Left lung (tissue), 10 donors: ENCODE data around the gene RBM20. TPM values are rescaled to one million over a fixed set of nuclear protein-coding genes. Genes with fewer than 3 reads are reported as not detected.
"Not testable (repeated sequence)": the region's sequence is repeated elsewhere in the genome, so short reads cannot be mapped to it uniquely, and the experiment has no call there.

Experiments used
- ATAC-seq: fragments of 200-7000 bp; cut with Tn5 transposase; one replicate; pipeline ENCODE4 v1.9.1; 2020; ENCODE audit warnings: moderate library complexity
- DNase-seq, 4 donors: peaks; one replicate each; pipeline ENCODE4 v3.0.0-alpha.2; 2013 to 2020
- H3K27ac ChIP-seq, 2 donors: fragments of 200-600 bp; sonication (generic) in 1 of 2; one replicate each; pipeline versions ENCODE4 v1.5.0 to v1.8.0; 2020 to 2021
- H3K27me3 ChIP-seq, 2 donors: fragments of 200-600 bp; sonication (generic) in 1 of 2; one replicate each; pipeline versions ENCODE4 v1.5.0 to v1.8.0; 2020 to 2021
- H3K36me3 ChIP-seq, 2 donors: fragments of 200-600 bp; sonication (generic) in 1 of 2; one replicate each; pipeline versions ENCODE4 v1.5.0 to v1.8.0; 2020 to 2021
- H3K4me1 ChIP-seq, 2 donors: fragments of 200-600 bp; one replicate each; pipeline ENCODE4 v1.8.0; 2021
- H3K4me3 ChIP-seq, 2 donors: fragments of 200-600 bp; sonication (generic) in 1 of 2; one replicate each; pipeline versions ENCODE4 v1.5.0 to v1.8.0; 2020 to 2021; ENCODE audit warnings: mild to moderate bottlenecking in 1 of 2
- H3K9me3 ChIP-seq, 2 donors: fragments of 200-600 bp; sonication (generic) in 1 of 2; one replicate each; pipeline versions ENCODE4 v1.5.0 to v1.8.0; 2020 to 2021
- intact Hi-C, 2 donors: fragments of 100-400 bp; cut with DNase I; formaldehyde crosslinking; loops; one replicate each; pipeline versions ENCODE4 v1.11.2 to v1.14.2; 2022
- polyA plus RNA-seq, 6 donors: library from polyadenylated mRNA; unstranded; fragments of 120-200 nt; gene quantifications; one replicate each; pipeline ENCODE4 v1.2.1, GENCODE V29; 2013; ENCODE audit not compliant: insufficient read length in 6 of 6
- total RNA-seq, 2 donors: library from RNA; stranded (reverse); fragmentation: NEBNext Ultra II Directional; extraction: Animal tissue kit (Norgen Biotek cat#: 25700); gene quantifications; one replicate each; pipeline ENCODE4 v1.2.1, GENCODE V29; 2021
- TF ChIP-seq, protein P1 (sequence below), 2 donors: fragments of 200-600 bp; sonication (generic) in 1 of 2; IDR thresholded peaks; one replicate each; pipeline versions ENCODE4 v1.5.0 to v1.8.0; 2021; ENCODE audit warnings: antibody characterized with exemption in 2 of 2
- donor health status: DM: no; HTN: yes; CAD: no.
- donor health status: DM: no; HTN: no; CAD: no.

The RBM20 gene
- total and polyA plus RNA-seq, 8 donors, result 0.55 to 1.8 (median 1.1) TPM

DNA sequence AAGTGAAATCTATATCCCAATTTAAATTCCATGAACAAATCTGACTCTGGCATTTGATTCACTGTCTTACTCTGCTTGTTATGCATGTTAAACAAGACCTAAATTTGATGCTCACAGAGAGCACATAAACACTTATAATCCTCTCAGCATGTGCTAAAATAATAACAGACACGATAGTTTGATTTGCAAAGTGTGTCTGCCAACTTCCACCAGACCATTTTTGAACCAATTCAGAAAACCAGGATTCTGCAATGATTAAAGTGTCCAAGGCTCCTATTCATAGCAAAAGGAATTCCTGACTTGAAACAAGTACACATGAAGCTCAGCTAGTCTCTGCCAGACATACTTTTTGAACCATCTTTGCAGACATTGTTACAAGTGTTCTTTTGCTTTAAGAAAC, 11.2 kb downstream of the RBM20 start:
- TF ChIP-seq, protein P1, sequence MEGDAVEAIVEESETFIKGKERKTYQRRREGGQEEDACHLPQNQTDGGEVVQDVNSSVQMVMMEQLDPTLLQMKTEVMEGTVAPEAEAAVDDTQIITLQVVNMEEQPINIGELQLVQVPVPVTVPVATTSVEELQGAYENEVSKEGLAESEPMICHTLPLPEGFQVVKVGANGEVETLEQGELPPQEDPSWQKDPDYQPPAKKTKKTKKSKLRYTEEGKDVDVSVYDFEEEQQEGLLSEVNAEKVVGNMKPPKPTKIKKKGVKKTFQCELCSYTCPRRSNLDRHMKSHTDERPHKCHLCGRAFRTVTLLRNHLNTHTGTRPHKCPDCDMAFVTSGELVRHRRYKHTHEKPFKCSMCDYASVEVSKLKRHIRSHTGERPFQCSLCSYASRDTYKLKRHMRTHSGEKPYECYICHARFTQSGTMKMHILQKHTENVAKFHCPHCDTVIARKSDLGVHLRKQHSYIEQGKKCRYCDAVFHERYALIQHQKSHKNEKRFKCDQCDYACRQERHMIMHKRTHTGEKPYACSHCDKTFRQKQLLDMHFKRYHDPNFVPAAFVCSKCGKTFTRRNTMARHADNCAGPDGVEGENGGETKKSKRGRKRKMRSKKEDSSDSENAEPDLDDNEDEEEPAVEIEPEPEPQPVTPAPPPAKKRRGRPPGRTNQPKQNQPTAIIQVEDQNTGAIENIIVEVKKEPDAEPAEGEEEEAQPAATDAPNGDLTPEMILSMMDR (IDR thresholded peaks at IDR 0.05), result no peak
- Histone ChIP-seq H3K4me3 (no peak overlapping the region), H3K4me1 (no peaks in the 10 kb centered on the region), H3K27me3 (peaks cover 24 to 86% of the 10 kb centered on the region in 2 donors), H3K36me3 (no peaks in the 10 kb centered on the region), H3K27ac (no peak overlapping the region), H3K9me3 (no peaks in the 10 kb centered on the region)
- ATAC-seq (no peak), DNase-seq (no peak)
- intact Hi-C loops, result no loop called here

DNA sequence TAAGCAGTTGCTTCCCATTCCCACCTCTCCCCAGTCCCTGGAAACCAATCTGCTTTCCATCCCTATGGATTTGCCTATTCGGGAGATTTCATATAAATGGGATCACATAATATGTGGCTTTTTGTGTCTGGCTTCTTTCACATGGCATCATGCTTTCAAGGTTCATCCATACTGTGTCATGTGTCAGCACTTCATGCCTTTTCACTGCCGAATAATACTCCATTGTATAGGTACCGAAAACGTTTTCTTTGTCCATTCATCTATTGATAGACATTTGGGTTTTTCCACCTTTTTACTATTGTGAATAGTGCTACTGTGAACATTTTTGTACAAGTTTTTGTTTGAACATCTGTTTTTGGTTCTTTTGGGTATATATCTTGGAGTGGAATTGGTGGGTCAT, 12.5 kb downstream of the RBM20 start:
- Histone ChIP-seq H3K4me3 (no peak overlapping the region), H3K27ac (no peak overlapping the region), H3K27me3 (peaks cover 20 to 92% of the 10 kb centered on the region in 2 donors), H3K36me3 (no peaks in the 10 kb centered on the region), H3K9me3 (no peaks in the 10 kb centered on the region), H3K4me1 (no peaks in the 10 kb centered on the region)
- no peak for DNase-seq
- no peak for ATAC-seq
- intact Hi-C loops, result no loop called here
- TF ChIP-seq, protein P1 (IDR thresholded peaks at IDR 0.05), result no peak

GRCh38 chr10:110657973-110658691, 14.0 kb downstream of the RBM20 start:
- H3K27ac ChIP-seq, result no peak overlapping the region
- TF ChIP-seq, protein P1 (IDR thresholded peaks at IDR 0.05), result no peak
- no peak for ATAC-seq
- H3K9me3 ChIP-seq, result no peaks in the 10 kb centered on the region
- intact Hi-C loops, result no loop called here
- no peak for DNase-seq
- H3K4me3 ChIP-seq, result no peak overlapping the region
- H3K36me3 ChIP-seq, result no peaks in the 10 kb centered on the region
- peaks cover 13 to 95% of the 10 kb centered on the region in 2 donors for H3K27me3 ChIP-seq
- H3K4me1 ChIP-seq, result no peaks in the 10 kb centered on the region

DNA sequence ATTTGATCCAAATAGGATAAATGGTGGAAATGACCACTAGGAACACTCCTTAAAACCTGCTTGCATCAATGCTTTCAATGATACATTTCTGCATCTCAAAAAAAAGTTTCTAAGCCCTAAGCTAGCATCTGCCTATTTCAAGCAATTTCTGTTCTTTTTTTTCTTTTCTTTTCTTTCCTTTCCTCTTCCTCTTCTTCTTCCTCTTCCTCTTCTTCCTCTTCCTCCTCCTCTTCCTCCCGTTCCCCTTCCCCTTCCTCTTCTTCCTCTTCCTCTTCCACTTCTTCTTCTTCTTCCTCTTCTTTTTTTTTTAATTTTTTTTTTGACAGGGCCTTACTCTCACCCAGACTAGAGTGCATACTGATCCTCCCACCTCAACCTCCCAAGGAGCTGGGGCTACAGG, 15.4 kb downstream of the RBM20 start:
- DNase-seq (no peak), ATAC-seq (no peak)
- intact Hi-C loops, result no loop called here
- no peaks in the 10 kb centered on the region for H3K4me1 ChIP-seq
- H3K4me3 ChIP-seq, result no peak overlapping the region
- H3K36me3 ChIP-seq, result no peaks in the 10 kb centered on the region
- peaks cover 6 to 94% of the 10 kb centered on the region in 2 donors for H3K27me3 ChIP-seq
- TF ChIP-seq, protein P1 (IDR thresholded peaks at IDR 0.05), result no peak
- H3K9me3 ChIP-seq, result no peaks in the 10 kb centered on the region
- H3K27ac ChIP-seq, result no peak overlapping the region

GRCh38 chr10:110660289-110660688, 16.2 kb downstream of the RBM20 start:
- H3K9me3 ChIP-seq, ATAC-seq, H3K27ac ChIP-seq, intact Hi-C loops, H3K36me3 ChIP-seq, H3K4me3 ChIP-seq, H3K4me1 ChIP-seq, DNase-seq: not testable (repeated sequence)
- peaks cover 5 to 88% of the 10 kb centered on the region in 2 donors for H3K27me3 ChIP-seq

- no peak overlapping the region for H3K27ac ChIP-seq
- no peaks in the 10 kb centered on the region for H3K4me1 ChIP-seq
- intact Hi-C loops, result no loop called here
- ATAC-seq (no peak), DNase-seq (no peak)
- no peak overlapping the region for H3K4me3 ChIP-seq
- H3K27me3 ChIP-seq, result peaks cover 8 to 83% of the 10 kb centered on the region in 2 donors
- H3K9me3 ChIP-seq, result no peaks in the 10 kb centered on the region
- TF ChIP-seq, protein P1 (IDR thresholded peaks at IDR 0.05), result no peak
- no peaks in the 10 kb centered on the region for H3K36me3 ChIP-seq
Observed at GRCh38 chr10:110661292-110661691, 17.2 kb downstream of the RBM20 start.
